ENCODE data around the gene CFAP57. TPM values are rescaled to one million over a fixed set of nuclear protein-coding genes. Genes with fewer than 3 reads are reported as not detected.

CFAP57 gene
- total and polyA plus RNA-seq, 2 donors (not counting 1 experiment from before 2014, with no cell fraction given): 0.07 to 0.44 TPM

DNA sequence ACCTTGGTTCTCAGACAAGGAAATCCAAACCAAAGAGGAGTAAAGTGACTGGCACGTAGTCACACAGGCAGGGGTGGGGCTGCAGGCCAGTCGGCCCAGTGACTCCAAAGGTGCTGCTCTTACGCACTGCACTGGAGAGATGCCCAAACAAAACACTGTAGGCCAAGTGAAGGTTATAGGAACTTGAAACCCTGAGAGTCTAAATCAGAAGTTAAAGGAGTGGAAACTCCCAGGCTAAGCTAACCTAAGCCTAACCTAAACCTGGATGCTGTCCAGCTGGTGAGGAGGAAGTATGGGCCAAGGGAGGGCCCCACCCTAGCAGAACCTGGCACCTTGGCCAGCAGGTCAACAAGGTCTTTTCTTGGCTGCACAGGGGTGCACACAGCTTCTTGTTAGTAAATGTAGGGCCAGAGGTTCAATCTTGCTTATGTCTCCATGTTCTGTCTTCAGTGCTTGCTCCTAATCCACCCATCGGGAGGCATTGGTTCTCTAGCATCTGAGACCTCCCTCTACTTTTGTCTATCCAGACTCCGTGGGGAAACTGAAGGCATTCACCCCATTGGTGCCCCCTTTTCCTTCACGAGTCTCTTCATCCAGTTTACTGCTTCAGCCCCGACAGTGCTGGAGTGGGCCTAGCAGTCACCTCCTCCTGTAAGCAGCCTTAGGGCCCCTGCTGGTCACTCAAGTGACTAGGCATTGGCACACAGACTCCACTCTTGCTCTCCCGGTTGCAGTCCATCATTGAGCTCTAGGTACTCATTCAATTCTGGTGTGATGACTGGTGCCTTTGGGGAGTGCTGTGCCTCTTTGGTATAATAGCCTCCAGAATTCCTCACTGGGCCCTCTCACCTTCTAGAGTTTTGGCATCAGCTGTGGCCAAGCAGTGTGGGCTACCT lies 84.8 kb downstream of the CFAP57 start:
- no peaks in the 10 kb centered on the region for H3K4me1 ChIP-seq (ENCODE audit: control insufficient read depth in 2 of 2, insufficient read depth in 2 of 2, low read length in 2 of 2)
- intact Hi-C loops (cut with micrococcal nuclease): no loop called here
- no peaks in the 10 kb centered on the region for H3K27me3 Mint-ChIP-seq
- no peak overlapping the region for H3K9ac ChIP-seq (ENCODE audit: low read length)
- ChIA-PET POLR2A (no interaction called here), CTCF (no interaction called here)
- TF ChIP-seq EZH2 (IDR thresholded peaks at IDR 0.05; ENCODE audit: borderline replicate concordance, insufficient read depth, low read depth, low read length, poor library complexity, severe bottlenecking): no peak
- TF ChIP-seq, protein P1, sequence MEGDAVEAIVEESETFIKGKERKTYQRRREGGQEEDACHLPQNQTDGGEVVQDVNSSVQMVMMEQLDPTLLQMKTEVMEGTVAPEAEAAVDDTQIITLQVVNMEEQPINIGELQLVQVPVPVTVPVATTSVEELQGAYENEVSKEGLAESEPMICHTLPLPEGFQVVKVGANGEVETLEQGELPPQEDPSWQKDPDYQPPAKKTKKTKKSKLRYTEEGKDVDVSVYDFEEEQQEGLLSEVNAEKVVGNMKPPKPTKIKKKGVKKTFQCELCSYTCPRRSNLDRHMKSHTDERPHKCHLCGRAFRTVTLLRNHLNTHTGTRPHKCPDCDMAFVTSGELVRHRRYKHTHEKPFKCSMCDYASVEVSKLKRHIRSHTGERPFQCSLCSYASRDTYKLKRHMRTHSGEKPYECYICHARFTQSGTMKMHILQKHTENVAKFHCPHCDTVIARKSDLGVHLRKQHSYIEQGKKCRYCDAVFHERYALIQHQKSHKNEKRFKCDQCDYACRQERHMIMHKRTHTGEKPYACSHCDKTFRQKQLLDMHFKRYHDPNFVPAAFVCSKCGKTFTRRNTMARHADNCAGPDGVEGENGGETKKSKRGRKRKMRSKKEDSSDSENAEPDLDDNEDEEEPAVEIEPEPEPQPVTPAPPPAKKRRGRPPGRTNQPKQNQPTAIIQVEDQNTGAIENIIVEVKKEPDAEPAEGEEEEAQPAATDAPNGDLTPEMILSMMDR (IDR thresholded peaks at IDR 0.05): no peak
- H3K27ac Mint-ChIP-seq: no peak overlapping the region
- peaks cover 2% of the 10 kb centered on the region for H3K9me3 Mint-ChIP-seq (ENCODE audit: insufficient read depth)
- no peaks in the 10 kb centered on the region for H4K20me1 ChIP-seq (ENCODE audit: control insufficient read depth, insufficient read depth, low read length, poor library complexity, severe bottlenecking)
- no peaks in the 10 kb centered on the region for H3K4me1 Mint-ChIP-seq
- WGBS (ENCODE audit: insufficient coverage): 89% methylated on average over 8 of the region's 8 CpGs
- no peak overlapping the region for H3K4me3 Mint-ChIP-seq
- H3K36me3 ChIP-seq (replicated peaks in 1 of 2; ENCODE audit: control extremely low read depth in 1 of 2, control insufficient read depth in 1 of 2, extremely low read depth in 1 of 2, insufficient read depth in 2 of 2, low read length in 1 of 2): no peaks in the 10 kb centered on the region
- H3K4me2 ChIP-seq (replicated peaks; ENCODE audit: low read depth, low read length, poor library complexity, severe bottlenecking): no peak overlapping the region
- no peak overlapping the region for H3K27ac ChIP-seq (ENCODE audit: low read length in 2 of 2)
- no peak overlapping the region for H2AFZ ChIP-seq (ENCODE audit: insufficient read depth, low read depth, low read length, poor library complexity, severe bottlenecking)
- peaks cover 0 to 10% (median 7%) of the 10 kb centered on the region in 3 donors for H3K9me3 ChIP-seq (ENCODE audit: control extremely low read depth in 1 of 3, control insufficient read depth in 2 of 3, insufficient read depth in 1 of 3, low read length in 2 of 3)
- ATAC-seq (ENCODE audit: low read depth) (no peak), DNase-seq (no peak)
- H3K27me3 ChIP-seq (replicated peaks in 1 of 4; ENCODE audit: control extremely low read depth in 1 of 4, control insufficient read depth in 3 of 4, insufficient read depth in 4 of 4, low read length in 3 of 4): peaks cover 0 to 4% (median 1%) of the 10 kb centered on the region in 4 experiments
- H3K4me3 ChIP-seq (ENCODE audit: control extremely low read depth in 1 of 5, extremely low read depth in 1 of 5, insufficient read depth in 1 of 5, low read depth in 2 of 5, low read length in 4 of 5): no peak overlapping the region
- H3K79me2 ChIP-seq (ENCODE audit: control insufficient read depth, insufficient read depth, low read length): no peaks in the 10 kb centered on the region

DNA sequence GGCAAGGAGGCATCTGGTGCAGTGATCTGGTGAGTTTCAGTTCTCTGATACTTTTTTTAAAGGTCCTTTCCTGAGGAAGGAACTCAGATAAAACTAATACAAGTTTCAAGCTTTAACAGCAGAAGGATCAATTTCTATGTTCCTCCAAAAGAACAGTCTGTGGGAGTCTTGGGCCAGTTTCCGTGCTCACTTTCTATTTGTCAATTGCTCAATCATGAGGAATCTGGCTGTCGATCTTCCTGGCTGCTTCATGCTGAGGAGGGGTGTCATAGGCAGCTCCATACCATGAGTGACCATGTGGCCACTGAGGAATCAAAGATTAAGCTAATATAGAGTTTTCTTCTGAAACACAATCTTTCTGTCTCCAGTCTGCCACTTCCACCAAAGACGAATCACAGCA lies 86.2 kb downstream of the CFAP57 start:
- H3K9ac ChIP-seq (ENCODE audit: low read length): no peak overlapping the region
- CTCF ChIA-PET: no interaction called here
- intact Hi-C loops (cut with micrococcal nuclease): no loop called here
- H3K79me2 ChIP-seq (ENCODE audit: control insufficient read depth, insufficient read depth, low read length): no peaks in the 10 kb centered on the region
- no peaks in the 10 kb centered on the region for H3K36me3 ChIP-seq (replicated peaks in 1 of 2; ENCODE audit: control extremely low read depth in 1 of 2, control insufficient read depth in 1 of 2, extremely low read depth in 1 of 2, insufficient read depth in 2 of 2, low read length in 1 of 2)
- H3K27ac ChIP-seq (ENCODE audit: low read length in 2 of 2): no peak overlapping the region
- peaks cover 6% of the 10 kb centered on the region for H3K9me3 Mint-ChIP-seq (ENCODE audit: insufficient read depth)
- no peak overlapping the region for H3K4me2 ChIP-seq (replicated peaks; ENCODE audit: low read depth, low read length, poor library complexity, severe bottlenecking)
- H3K4me1 ChIP-seq (ENCODE audit: control insufficient read depth in 2 of 2, insufficient read depth in 2 of 2, low read length in 2 of 2): no peaks in the 10 kb centered on the region
- no peaks in the 10 kb centered on the region for H3K27me3 Mint-ChIP-seq
- H3K9me3 ChIP-seq (ENCODE audit: control extremely low read depth in 1 of 3, control insufficient read depth in 2 of 3, insufficient read depth in 1 of 3, low read length in 2 of 3): peaks cover 0 to 13% (median 7%) of the 10 kb centered on the region in 3 donors
- H3K27me3 ChIP-seq (replicated peaks in 1 of 4; ENCODE audit: control extremely low read depth in 1 of 4, control insufficient read depth in 3 of 4, insufficient read depth in 4 of 4, low read length in 3 of 4): peaks cover 0 to 4% (median 0%) of the 10 kb centered on the region in 4 experiments
- no peak overlapping the region for H3K4me3 Mint-ChIP-seq
- POLR2A ChIA-PET: no interaction called here
- 59% methylated on average over 2 of the region's 3 CpGs for WGBS (ENCODE audit: insufficient coverage)
- no peak overlapping the region for H3K4me3 ChIP-seq (ENCODE audit: control extremely low read depth in 1 of 5, extremely low read depth in 1 of 5, insufficient read depth in 1 of 5, low read depth in 2 of 5, low read length in 4 of 5)
- ATAC-seq (ENCODE audit: low read depth) (no peak), DNase-seq (no peak)
- H3K4me1 Mint-ChIP-seq: no peaks in the 10 kb centered on the region
- H3K27ac Mint-ChIP-seq: no peak overlapping the region
- no peaks in the 10 kb centered on the region for H4K20me1 ChIP-seq (ENCODE audit: control insufficient read depth, insufficient read depth, low read length, poor library complexity, severe bottlenecking)
- no peak for TF ChIP-seq EZH2 (IDR thresholded peaks at IDR 0.05; ENCODE audit: borderline replicate concordance, insufficient read depth, low read depth, low read length, poor library complexity, severe bottlenecking)
- TF ChIP-seq, protein P1 (IDR thresholded peaks at IDR 0.05): no peak
- no peak overlapping the region for H2AFZ ChIP-seq (ENCODE audit: insufficient read depth, low read depth, low read length, poor library complexity, severe bottlenecking)
